HG03045 (cell line): ENCODE results near the gene NAT8L.

Experiments
- ATAC-seq: cut with Tn5 transposase; IDR thresholded peaks from one replicate; pipeline ENCODE4 v1.9.1; 2021; ENCODE audit warnings: mild to moderate bottlenecking, moderate library complexity; ENCODE audit not compliant: unreplicated experiment

The NAT8L gene

DNA sequence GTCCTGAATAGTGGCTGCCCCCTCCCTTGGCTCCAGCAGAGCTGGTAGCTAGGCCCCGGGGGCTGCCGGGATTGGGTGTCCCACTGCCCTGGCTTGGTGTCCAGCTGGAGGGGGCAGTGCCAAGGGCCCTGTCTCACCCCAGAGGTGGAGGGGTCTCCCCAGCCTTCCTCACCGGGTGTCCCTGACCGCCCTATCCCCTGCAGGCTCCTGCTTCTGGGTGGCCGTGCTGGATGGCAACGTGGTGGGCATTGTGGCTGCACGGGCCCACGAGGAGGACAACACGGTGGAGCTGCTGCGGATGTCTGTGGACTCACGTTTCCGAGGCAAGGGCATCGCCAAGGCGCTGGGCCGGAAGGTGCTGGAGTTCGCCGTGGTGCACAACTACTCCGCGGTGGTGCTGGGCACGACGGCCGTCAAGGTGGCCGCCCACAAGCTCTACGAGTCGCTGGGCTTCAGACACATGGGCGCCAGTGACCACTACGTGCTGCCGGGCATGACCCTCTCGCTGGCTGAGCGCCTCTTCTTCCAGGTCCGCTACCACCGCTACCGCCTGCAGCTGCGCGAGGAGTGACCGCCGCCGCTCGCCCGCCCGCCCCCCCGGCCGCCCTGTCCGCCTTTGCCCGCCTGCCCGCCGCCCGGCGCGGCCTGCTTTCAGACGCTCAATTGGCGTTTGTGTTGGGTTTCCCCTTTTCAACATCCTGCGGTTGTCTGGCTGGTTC lies 4.6 kb downstream of the NAT8L start:
- ATAC-seq = no peak

DNA sequence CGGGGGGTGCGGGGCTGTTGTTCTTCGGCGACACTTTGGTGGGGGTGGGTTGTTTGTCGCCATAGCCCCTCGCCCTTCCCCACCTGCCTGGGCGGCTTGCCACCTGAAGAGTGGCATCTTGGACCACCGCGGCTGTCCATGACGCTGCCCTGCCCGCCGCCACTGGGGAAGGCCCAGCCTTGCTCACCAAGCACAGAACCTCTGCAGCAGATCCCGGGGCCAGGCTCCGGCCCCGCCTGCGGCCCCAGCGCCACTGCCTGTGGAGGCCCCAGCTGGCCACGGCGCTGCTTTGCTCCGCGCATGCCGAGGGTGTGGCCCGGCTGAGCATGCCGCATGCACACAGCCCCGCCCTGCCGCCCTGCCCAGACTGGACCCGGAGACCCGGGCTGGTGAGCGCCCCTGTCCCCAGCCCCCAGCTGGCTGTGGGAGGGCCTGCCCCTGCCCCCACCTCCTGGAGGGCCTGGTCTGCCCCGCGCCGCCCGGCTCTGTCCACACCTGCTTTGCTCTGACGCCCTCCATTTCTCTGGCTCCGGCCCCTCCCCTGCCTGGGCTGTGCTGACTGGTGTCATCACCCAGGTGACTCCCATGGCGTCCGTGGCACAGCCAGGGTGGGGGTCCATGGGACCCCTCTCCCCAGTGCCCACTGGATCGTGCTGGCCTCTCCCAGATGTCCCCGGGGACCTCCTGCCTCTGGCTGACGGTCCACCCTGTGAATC lies 5.3 kb downstream of the NAT8L start:
- no peak for ATAC-seq

DNA sequence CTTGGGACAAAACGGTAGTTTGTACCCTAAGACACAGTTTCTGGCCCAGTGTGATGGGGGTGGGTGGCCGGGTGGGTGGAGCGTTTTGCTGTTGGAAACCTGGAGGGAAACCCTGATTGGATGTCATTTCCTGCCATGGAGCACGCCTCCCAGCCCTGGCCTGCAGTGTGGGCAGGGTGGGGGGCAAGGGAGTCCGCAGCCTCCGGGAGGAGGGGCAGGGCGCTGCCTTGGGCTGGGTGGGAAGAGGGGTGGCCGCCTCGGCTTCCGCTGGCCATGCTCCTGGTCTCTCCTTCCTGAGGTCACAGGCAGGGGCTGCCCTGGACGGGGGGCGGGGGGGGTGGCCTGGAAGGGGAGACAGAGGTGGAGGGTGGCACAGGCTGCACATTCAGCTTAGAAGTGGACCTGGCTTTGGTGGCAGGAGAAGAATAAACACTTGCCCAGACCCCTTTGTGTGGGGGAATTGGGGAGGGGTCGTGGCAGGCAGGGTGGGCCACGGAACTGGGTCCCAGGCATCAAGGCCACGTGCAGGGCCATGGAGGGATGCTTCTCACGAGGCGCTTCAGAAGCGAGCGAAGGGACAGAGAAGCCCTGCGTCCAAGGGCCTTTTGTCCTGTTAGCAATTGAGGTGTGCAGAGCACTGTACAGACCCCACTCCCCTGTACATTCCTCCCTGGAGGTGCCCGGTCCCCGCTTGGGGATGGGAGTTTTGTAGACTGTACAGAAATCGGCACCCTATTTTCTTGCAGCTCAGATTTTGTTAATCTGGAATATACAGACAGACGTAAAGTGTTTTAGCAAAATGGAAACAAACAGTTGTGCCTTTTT lies 6.2 kb downstream of the NAT8L start:
- no peak for ATAC-seq

DNA sequence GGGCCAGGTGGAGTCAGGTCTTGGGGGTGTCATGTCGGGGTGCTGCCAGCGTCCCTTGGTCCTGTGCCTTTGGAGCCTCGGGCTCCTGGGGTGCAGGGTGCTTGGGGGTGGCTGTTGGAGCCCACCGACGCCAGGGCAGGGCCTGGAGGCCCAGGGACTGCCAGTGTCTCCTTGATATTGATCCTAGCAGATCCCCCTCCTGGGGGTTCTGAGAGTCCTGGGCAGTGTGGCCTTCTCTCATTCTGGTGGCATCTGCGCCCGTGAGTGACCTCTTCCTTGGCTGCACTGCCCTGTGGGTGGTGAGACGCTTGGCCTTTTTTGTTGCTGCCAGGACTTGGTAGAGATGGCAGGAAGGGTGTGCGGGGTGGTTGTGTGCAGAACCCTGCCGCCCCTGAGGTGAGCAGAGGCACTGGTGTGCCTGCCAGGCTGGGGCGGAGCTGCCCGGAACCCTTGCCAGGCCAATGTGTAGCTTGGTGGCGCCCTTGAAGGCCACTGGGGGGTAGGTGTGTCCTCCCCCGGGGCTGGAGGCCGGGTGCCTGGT lies 7.0 kb downstream of the NAT8L start:
- no peak for ATAC-seq

DNA sequence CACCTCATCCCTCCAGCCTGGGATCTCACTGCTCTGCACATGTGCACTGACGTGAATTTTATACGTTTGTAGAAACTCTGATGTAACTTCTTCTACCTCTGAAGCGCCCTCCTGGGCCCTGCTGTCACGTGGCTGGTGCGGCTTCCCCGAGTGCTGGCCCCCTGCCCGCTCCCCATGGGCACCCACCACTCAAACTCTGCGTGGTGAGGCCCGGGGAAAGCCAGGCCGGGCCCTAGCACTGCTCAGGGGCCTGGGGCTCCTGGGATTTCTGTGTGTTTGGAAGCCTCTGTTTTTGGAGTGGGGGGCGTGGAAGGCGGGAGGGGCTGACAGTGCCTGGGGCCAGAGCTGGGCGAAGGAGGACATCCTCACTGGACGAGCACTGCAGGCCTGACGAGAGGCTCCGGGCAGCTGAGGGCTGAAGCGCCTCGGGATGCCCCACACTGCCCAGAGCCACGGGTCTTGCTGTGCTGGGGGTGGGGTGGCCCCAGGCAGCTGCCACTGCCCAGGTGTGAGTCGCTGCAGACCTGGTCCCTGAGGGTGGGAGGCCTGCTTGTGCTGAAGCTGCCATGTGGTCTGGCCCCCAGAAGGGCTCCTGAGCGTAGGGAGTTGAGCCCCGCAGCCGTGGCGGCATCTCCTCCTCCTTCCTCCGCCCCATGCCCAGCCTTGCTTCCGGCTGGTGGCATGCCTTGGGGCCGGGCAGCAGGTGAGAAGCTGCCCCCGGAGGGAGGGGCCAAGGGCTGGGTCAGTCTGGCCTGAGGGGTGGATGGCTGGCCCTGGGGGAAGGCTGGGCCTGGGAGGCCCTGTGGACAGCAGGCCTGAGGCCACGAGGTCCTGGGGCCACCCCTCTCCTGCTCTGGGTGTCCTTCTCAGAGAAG lies 7.7 kb downstream of the NAT8L start:
- ATAC-seq = no peak

DNA sequence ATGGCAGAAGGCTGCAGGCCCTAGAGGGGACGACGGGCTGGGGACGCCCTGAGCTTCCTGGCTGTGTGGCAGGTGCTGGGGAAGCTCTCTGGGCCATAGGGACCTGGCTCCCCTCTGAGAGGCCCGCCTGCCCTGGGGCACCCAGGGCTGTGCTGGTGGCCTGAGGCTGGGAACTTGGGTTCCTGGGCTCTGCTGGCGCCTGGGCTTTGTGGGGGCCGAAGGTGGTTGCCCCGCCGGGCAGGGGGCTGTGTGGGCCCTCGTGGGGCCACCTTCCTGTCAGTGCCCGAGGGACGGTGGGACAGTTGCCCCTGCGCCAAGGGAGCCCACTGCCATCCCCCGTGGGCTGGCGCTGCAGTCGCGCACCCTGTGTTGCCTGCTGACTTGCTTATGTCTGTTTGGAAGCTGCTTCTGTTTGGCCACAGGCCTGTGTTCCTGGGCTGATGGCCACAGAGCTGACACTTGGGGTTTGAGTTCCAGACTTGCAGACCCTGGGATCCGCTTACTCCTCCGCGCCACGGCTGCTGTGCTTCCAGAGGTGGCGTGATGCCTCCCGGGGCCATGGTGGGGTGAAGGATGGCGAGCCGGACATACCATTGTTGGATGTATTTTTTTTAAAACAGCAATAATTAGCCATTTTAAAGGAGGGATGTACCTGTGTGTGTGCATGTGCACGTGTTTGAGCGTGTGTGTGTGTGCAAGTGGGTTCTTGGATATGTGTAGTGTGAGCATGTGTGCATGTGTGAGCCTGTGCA lies 8.5 kb downstream of the NAT8L start:
- no peak for ATAC-seq

DNA sequence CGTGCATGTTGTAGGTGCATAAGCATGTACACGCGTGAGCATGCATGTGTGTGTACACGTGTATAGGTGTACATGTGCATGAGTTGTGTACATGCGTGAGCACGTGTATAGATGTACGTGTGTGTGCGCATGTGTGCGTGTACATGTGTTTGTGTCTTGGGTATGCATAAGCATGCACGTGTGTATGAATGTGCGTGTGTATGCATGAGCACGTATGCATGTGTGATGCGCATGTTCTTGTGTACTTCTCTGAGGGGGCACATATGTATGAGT lies 9.0 kb downstream of the NAT8L start:
- no peak for ATAC-seq

DNA sequence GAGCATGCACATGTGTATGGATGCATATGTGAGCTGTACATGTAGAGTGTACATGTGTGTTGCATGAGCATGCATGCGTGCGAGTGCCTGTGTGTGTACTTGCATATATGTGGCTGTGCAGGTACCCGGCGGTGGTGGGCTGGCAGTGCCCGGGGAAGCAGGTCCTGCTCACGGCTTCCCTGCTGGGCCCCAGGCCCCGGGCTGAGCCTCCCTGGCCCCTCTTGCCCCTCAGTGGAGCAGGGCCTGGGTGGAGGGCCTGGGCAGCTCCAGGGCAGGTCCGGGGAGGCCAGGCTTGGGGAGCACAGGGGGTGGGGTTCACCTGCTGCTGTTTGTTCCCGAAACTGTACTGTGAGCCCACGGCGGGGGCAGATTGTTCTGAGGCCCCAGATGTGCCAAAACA lies 9.4 kb downstream of the NAT8L start:
- no peak for ATAC-seq

DNA sequence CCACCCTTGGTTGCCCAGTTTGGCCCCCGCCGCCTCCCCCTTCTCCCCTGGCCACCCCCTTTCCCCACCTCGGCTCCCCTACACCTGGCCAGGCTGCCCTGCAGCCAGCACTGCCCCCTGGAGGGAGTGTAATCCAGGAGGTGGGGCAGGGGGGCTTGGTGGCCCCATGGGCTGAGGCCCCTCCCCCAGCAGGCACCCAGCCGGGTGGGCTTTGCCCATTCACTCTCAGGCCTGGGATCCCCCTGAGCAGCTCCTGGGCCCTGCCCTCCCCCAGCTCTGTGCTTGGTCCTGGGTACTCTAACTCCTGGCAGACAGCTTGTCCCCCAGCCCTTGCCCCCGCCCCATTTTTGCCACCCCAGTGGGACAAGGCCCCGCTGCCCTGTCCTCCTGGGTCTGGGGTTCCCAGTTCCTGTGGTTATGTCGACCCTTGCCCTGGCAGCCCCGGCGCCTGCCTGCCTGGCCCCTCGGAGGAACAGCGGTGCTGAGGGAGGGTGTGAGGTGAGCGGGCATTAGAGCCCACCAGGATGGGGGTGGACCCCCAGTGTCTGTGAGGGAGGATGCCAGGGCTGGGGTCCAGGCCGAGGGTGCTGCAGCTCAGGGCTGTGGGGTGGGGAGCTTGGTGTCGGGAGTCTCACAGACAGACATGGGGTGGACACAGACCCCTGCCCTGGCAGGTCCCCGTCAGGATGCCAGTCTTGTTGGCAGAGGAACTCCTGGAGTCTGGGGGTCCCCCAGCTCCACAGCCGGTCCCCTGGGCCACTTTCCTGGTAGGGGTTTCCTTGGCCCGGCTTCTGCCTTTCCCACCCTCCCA lies 10.2 kb downstream of the NAT8L start:
- no peak for ATAC-seq

DNA sequence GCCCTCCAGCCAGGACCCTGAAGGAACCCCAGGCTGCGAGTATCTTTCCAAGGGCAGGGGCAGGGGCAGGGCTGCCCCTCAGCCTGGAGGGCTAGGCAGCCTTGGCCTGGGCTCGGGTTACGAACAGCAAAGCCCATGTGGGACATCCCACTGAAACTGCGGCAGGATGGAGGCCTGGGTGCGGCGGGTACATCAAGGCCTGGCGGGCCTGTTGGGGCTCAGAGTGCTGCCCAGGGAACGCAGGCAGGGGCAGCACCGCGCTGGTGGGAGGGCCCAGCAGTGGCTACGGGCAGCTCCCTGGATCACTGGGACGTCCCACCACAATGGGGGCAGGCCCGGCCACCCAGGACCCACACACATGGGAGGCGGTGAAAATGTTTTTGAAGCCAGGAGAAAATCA lies 10.9 kb downstream of the NAT8L start:
- ATAC-seq = no peak

DNA sequence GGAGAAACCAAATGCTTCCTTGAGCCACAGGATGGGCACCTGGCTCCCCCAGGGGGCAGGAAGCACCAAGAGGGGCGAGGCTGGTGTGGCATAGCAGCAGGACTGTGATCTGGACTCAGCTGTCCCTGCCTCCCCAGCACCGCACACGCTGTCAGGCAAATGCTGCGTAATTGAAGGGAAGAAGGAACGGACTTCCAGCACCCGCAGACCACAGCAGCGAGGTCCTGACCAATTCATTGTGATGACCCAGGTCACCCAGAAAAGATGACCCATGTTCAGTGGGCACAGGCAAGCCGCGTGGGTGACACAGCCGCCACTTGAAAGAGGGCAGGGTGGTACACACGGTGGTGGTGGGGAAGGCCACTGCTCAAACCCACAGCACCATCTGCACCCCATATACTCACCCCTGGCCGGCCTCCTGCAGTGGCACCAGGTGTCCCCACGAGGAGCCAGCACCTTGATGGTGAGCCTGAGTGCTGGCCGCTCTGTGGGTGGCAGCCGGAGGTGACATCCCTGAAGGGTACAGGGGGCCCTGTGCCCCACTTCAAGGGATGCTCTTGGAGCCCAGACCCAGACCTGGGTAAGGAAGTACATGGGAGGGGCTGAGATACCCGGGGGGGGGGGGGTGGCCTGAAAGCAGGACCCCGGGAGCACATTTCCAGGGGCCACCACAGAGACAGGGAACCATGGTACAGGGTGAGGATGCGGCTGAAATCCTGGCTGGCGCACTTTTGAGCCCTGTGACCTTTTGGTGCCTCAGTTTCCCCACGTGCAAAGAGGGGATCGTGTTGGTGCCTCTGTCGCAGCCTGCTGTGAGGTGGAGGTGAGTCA lies 11.5 kb downstream of the NAT8L start:
- ATAC-seq = no peak

DNA sequence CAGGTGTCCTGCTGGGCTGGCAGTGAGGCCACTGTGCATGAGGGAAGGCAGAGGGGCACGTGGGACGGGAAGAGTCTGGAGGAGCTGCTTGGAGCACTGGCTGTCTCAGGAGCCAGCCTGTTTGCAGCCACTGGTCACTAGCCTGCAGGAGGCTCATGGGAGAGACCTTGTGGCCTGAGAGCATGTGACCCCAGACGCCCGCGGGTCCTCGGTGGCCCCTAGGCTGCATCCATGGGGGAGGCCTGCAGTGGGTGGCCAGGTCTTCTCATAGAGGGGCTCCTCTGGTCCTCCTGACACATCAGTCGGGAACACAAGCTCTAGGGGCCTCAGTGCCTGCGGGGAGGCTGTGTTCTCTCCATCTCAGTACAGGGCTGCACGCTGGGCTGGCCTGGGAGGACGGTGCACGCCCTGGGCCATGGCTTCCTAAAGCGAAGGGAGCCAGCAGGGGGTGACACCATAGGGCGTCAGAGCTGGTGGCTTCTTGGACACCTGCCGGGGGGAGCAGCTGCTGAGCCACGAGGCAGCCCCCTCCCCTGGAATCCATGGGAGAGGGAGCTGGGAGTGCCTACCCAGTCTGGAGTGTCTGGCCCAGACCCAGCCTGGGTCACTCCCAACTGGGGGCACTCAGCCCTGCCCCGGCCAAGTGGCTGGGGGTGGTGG lies 12.3 kb downstream of the NAT8L start:
- no peak for ATAC-seq

DNA sequence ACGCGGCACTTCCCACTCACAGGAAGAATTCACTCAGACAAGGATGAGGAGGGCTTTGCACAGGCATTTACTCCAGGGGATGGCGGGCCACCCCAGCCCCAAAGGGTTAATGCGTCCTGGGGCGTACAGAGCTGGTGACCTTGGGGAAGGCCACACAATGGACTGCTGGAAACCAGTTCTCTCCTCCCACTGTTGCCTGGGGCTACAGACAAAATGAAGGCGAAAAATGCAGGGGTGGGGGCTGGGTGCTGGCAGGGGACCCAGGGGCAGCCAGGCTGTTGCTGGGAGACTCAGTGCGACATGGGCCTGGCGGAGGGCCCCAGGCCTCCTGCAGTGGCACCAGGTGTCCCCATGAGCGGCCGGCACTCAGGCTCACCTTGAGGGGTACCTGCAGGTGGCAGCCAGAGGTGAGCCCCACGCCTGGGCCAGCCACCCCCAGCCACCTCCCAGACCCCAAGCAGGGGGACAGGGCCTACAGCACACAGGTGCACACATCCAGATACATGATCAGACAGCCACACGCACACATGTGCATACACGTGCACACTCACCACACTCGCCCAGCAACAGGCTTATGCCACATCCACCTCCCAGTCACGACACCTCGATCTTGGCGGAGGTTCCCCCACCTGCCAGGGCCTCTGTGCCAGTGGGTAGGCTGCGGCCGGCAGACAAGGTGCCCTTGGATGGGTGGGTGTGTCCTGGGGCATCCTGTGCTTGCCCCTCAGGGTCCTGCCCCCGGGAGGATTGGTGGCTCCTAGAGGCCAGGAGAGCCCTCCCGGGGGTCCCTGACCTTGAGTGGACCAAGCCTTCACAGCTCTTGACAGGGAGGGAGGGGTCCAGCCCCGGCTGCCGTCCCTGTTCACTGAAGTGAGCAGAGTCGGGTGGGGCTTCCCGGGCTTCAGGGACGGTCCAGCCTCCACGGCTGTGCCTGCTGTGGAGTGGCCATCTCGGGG lies 13.1 kb downstream of the NAT8L start:
- ATAC-seq = no peak

DNA sequence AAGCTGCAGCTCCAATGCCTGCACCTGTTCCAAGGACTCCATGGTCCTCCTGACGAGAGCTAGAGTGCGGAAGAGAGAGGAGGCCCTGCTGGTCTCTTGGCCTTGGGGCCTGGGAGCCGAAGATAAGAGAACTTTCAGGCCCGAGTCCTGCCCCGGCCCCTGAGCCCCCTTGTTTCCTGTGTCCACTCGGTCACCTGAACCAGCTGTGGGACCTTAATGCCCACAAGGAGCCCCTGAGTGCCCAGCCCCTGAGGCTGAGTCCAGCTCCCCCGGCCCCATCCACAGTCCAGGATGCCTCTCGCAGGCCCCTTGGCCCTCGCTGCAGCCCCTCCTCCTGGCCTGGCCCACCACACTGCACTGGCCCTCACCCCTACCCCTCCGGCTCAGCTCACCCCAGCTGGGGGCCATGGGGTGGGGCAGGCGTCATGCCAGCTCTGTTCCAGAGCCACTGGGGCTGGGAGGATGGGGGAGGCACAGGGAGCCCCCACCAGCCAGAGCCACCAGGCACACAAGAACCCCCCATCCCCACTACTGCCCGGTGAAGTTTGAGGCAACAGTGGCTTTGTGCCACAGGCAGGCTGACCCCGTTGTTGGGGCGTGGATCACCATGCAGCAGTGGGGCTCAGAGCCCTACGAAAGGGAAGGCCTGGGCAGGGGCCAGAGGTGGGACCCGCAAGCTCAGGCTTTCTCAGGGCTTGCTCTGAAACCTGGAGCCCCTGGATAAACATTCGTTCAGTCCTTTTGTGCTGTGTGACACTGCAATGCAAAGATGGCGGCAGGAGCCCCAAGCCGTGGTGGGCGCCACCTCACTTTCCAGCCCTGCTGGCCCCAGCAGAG lies 14.1 kb downstream of the NAT8L start:
- no peak for ATAC-seq

DNA sequence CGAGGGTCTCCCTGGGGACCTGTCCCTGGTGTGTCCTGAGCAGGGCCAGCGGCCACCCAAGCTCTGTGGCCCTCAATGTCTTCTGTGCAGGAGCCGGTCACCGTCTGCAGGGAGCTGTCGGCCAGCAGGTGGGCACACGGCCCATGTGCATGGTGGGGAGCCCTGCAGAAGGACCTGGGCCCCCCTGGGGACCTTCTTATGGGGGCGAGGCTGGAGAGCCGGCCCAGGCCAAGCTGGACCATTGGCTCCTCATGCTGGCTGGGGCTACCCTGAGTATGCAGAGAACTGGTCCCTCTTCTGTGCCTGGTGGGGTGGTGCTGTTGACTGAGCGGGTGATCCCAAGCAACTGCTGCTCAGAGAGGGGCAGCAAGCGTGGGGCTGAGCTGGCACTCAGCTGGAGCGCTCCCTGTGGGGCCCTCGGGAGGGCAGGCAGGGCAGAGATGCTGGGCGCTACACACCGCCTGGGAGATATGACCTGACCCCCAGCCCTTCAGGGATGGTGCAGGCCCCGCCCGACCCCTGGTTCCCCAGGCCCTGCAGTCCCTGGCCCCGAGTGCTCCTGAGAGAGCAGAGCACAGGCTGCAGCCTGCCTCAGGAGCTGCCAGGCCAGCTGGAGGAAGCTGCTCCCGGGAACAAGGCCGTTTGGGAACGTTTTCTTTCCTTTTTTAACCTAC lies 14.8 kb downstream of the NAT8L start:
- ATAC-seq = no peak
